Esophagus muscularis mucosa (tissue), 4 donors: ENCODE results near the gene XPO6. TPM values are rescaled to one million over a fixed set of nuclear protein-coding genes. Genes with fewer than 3 reads are reported as not detected.

Experiments
- DNase-seq: peaks from one replicate; pipeline ENCODE4 v3.0.0-alpha.2; 2017; ENCODE audit errors: extremely low spot score
- H3K27ac ChIP-seq, 4 donors: fragments of 200-600 bp; sonication (generic); replicated peaks in 1 of 4; 1 replicate in 3 of 4; 2 replicates in 1 of 4; pipeline ENCODE4 v1.5.1; 2016 to 2019; ENCODE audit warnings: mild to moderate bottlenecking in 1 of 4
- H3K27me3 ChIP-seq, 4 donors: fragments of 200-600 bp; sonication (generic); one replicate each; pipeline versions ENCODE4 v1.5.1 to v1.6.0; 2016 to 2019
- H3K36me3 ChIP-seq, 4 donors: fragments of 200-600 bp; sonication (generic); one replicate each; pipeline ENCODE4 v1.5.1; 2016 to 2019
- H3K4me1 ChIP-seq, 4 donors: fragments of 200-600 bp; sonication (generic); one replicate each; pipeline ENCODE4 v1.5.1; 2016 to 2019
- H3K4me3 ChIP-seq, 4 donors: fragments of 200-600 bp; sonication (generic); 1 replicate in 2 of 4; 2 replicates in 2 of 4; pipeline ENCODE4 v1.5.1; 2016 to 2019; ENCODE audit warnings: mild to moderate bottlenecking in 4 of 4, moderate library complexity in 1 of 4
- H3K9me3 ChIP-seq, 4 donors: fragments of 200-600 bp; sonication (generic); 1 replicate in 3 of 4; 2 replicates in 1 of 4; pipeline ENCODE4 v1.5.1; 2016 to 2019
- CTCF ChIP-seq, 3 experiments: fragments of 200-600 bp in 2 of 3; fragments of 450-650 bp in 1 of 3; sonication (generic) in 2 of 3; IDR thresholded peaks; one replicate each; pipeline ENCODE4 v1.5.1; 2017 to 2019; ENCODE audit warnings: antibody characterized with exemption in 3 of 3, mild to moderate bottlenecking in 2 of 3, moderate library complexity in 1 of 3
- EP300 ChIP-seq: sonication (generic); formaldehyde crosslinking; IDR thresholded peaks from one replicate; pipeline ENCODE4 v1.6.1; 2017; ENCODE audit warnings: antibody characterized with exemption
- POLR2A ChIP-seq: fragments of 450-650 bp; IDR thresholded peaks from one replicate; pipeline ENCODE4 v1.6.1; 2017; ENCODE audit warnings: antibody characterized with exemption, moderate library complexity, mild to moderate bottlenecking, low read depth
- POLR2AphosphoS5 ChIP-seq, 2 donors: sonication (generic); formaldehyde crosslinking; IDR thresholded peaks; one replicate each; pipeline ENCODE4 v1.6.1; 2017; ENCODE audit warnings: antibody characterized with exemption in 2 of 2
- WGBS: methylation state at CpG from one replicate; pipeline ENCODE4 v1.1.5; 2018; 5-methylcytosine and 5-hydroxymethylcytosine counted together
- intact Hi-C: fragments of 100-400 bp; cut with DNase I; formaldehyde crosslinking; loops from one replicate; pipeline ENCODE4 v1.15.1; 2023
- total RNA-seq, 4 donors: library from RNA; depleted of rRNA; stranded (reverse); fragments of >200 nt; gene quantifications; one replicate each; pipeline versions ENCODE4 v1.1.0 to v1.2.1, GENCODE V29; 2016

Gene XPO6
- total RNA-seq, 4 donors from 2014 or later = 39.0 to 68.3 (median 51.1) TPM

GRCh38 chr16:28058839-28059589, 152.8 kb downstream of the XPO6 start:
- DNase-seq = no peak
- TF ChIP-seq EP300 = no peak
- no peak for TF ChIP-seq POLR2AphosphoS5 (IDR thresholded peaks at IDR 0.05)
- no peak for TF ChIP-seq POLR2A
- no peak for TF ChIP-seq CTCF (IDR thresholded peaks at IDR 0.05)
- intact Hi-C loops = no loop called here
- no peak overlapping the region for H3K4me3 ChIP-seq
- H3K4me1 ChIP-seq = peaks cover 0 to 18% (median 13%) of the 10 kb centered on the region in 4 donors
- no peak overlapping the region for H3K27ac ChIP-seq
- H3K36me3 ChIP-seq = no peaks in the 10 kb centered on the region
- peaks cover 0 to 86% (median 19%) of the 10 kb centered on the region in 4 donors for H3K27me3 ChIP-seq
- WGBS = 60% methylated on average over 18 of the region's 18 CpGs
- no peaks in the 10 kb centered on the region for H3K9me3 ChIP-seq

GRCh38 chr16:28057949-28058348, 153.8 kb downstream of the XPO6 start:
- Histone ChIP-seq H3K4me1 (peaks cover 0 to 9% (median 8%) of the 10 kb centered on the region in 4 donors), H3K9me3 (no peaks in the 10 kb centered on the region), H3K4me3 (no peak overlapping the region), H3K27me3 (peaks cover 0 to 86% (median 17%) of the 10 kb centered on the region in 4 donors), H3K27ac (no peak overlapping the region), H3K36me3 (no peaks in the 10 kb centered on the region)
- intact Hi-C loops = no loop called here
- 77% methylated on average over 8 of the region's 8 CpGs for WGBS
- TF ChIP-seq EP300 = no peak
- TF ChIP-seq POLR2AphosphoS5 (IDR thresholded peaks at IDR 0.05) = no peak
- TF ChIP-seq CTCF (IDR thresholded peaks at IDR 0.05) = no peak
- TF ChIP-seq POLR2A = no peak
- DNase-seq = no peak

GRCh38 chr16:28053461-28053860, 158.3 kb downstream of the XPO6 start:
- 34% methylated on average over 15 of the region's 15 CpGs for WGBS

GRCh38 chr16:28052274-28053128, 159.3 kb downstream of the XPO6 start:
- peaks cover 0 to 20% (median 6%) of the 10 kb centered on the region in 4 donors for H3K9me3 ChIP-seq
- 80% methylated on average over 6 of the region's 8 CpGs for WGBS
- H3K4me3 ChIP-seq = no peak overlapping the region
- H3K4me1 ChIP-seq = no peaks in the 10 kb centered on the region
- intact Hi-C loops = no loop called here
- H3K27me3 ChIP-seq = peaks cover 0 to 49% (median 0%) of the 10 kb centered on the region in 4 donors
- H3K27ac ChIP-seq = no peak overlapping the region
- H3K36me3 ChIP-seq = no peaks in the 10 kb centered on the region
- no peak for TF ChIP-seq POLR2A
- no peak for TF ChIP-seq EP300
- TF ChIP-seq CTCF (IDR thresholded peaks at IDR 0.05) = no peak
- TF ChIP-seq POLR2AphosphoS5 (IDR thresholded peaks at IDR 0.05) = no peak
- DNase-seq = no peak

More at GRCh38 chr16:28053461-28053860, 158.3 kb downstream of the XPO6 start:
- H3K36me3 ChIP-seq = no peaks in the 10 kb centered on the region
- H3K27ac ChIP-seq = no peak overlapping the region
- no peaks in the 10 kb centered on the region for H3K4me1 ChIP-seq
- H3K27me3 ChIP-seq = peaks cover 0 to 59% (median 0%) of the 10 kb centered on the region in 4 donors
- intact Hi-C loops = no loop called here
- no peak for DNase-seq
- peaks cover 0 to 14% (median 3%) of the 10 kb centered on the region in 4 donors for H3K9me3 ChIP-seq
- H3K4me3 ChIP-seq = no peak overlapping the region
- no peak for TF ChIP-seq POLR2A
- no peak for TF ChIP-seq EP300
- TF ChIP-seq POLR2AphosphoS5 (IDR thresholded peaks at IDR 0.05) = no peak
- TF ChIP-seq CTCF (IDR thresholded peaks at IDR 0.05) = no peak
